ENCODE data around the gene RAB11A.

DNA sequence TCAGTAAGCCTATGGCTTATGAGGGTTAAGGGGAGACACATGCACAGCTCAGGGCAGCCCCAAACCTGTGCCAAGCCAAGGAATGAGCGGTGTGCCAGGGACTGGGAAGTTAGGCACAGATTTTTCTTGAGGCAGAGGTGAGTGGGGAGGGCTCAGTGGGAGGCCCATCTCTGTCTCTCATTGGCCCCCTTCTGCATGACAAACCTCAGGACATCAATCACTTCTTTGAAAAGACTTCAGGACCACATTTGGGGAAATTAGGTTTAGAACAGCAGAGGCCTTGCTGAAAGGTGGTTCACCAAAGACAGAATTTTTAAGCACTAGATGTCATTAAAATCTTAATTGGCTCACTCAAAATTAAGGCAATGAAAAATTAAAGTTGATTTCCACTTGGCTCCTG, 57.2 kb downstream of the RAB11A start:
- no peak for TF ChIP-seq POLR2AphosphoS5 (IDR thresholded peaks at IDR 0.05; ENCODE audit: borderline replicate concordance, low read depth, low read length)
- no peak for TF ChIP-seq EZH2 (IDR thresholded peaks at IDR 0.05)
- TF ChIP-seq FOXP2 (optimal IDR thresholded peaks at IDR 0.05; ENCODE audit: control extremely low read depth, extremely low read length, insufficient read depth) = no peak

All from SK-N-MC (cell line).